Measurements from ENCODE around the gene NACC2. TPM values are rescaled to one million over a fixed set of nuclear protein-coding genes. Genes with fewer than 3 reads are reported as not detected.

Gene NACC2
- polyA plus RNA-seq, 1 of the 3 experiments (the other 2 are of a cell fraction) = 22.1 TPM

DNA sequence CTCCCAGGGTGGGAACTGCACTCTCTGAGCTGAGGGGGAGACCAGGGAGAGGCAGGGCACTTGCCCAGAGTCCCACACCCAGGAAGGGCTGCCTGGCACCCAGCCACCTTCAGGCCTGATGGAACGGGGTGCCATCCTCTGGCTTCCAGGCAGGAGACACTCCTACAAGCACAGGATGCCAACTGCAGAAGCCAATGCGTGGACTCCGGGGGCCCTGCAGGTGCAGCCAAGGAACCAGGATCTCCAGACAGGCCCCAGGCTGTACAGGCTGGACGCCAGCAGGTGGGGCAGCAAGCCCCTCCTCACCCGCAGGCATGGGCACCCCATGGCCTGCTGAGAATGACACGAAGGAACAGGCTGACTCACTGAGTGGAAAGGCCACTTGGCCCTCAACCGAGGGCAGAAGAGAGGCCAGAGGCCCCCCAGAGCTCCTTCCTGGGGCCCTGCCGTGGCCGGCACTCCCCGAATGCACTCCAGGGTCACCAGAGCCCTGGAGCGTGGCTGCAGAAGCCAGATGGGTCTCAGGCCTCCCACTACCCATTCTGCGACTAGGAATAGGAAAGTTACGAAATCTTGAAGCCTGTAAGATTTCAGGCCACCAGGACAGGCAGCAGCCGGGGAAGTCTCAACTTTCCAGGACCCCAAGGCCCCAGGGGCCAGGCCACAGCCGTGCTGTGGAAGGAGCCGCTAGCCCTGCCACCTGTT is 15.7 kb downstream of the NACC2 start:
- ChIA-PET CTCF (no interaction called here), POLR2A (no interaction called here)
- peak; percentile 38 for DNase-seq
- Histone ChIP-seq H3K9ac (no peak overlapping the region), H3K9me2 (no peaks in the 10 kb centered on the region), H3K27me3 (ENCODE audit: insufficient read depth) (no peaks in the 10 kb centered on the region), H3K9me3 (no peaks in the 10 kb centered on the region), H3K4me3 (ENCODE audit: low read depth in 2 of 2, low read length in 1 of 2) (no peak overlapping the region), H3F3A (replicated peaks; ENCODE audit: insufficient read depth) (no peaks in the 10 kb centered on the region), H3K36me3 (replicated peaks in 1 of 2; ENCODE audit: control insufficient read depth in 1 of 2, insufficient read depth in 2 of 2, low read length in 1 of 2) (peaks cover 0 to 8% of the 10 kb centered on the region in 2 experiments), H4K20me1 (ENCODE audit: insufficient read depth) (peaks cover 71% of the 10 kb centered on the region), H3K79me2 (ENCODE audit: insufficient read depth) (peaks cover 68% of the 10 kb centered on the region), H3K4me2 (no peak overlapping the region), H3K27ac (ENCODE audit: low read depth in 2 of 2, low read length in 1 of 2) (no peak overlapping the region), H3K4me1 (ENCODE audit: control insufficient read depth in 1 of 2, insufficient read depth in 2 of 2, low read depth in 1 of 2, low read length in 1 of 2) (peaks cover 0 to 12% of the 10 kb centered on the region in 2 experiments; a peak in 1 of 4 replicates), H2AFZ (ENCODE audit: low read depth) (no peak overlapping the region)
- 64% methylated on average over 11 of the region's 16 CpGs for WGBS (ENCODE audit: low lambda C conversion rate)
- TF ChIP-seq FOSL2 (IDR thresholded peaks at IDR 0.05; ENCODE audit: borderline replicate concordance, low read depth) (no peak), GATA2 (CRISPR knock-in tag; IDR thresholded peaks at IDR 0.05) (no peak), TCF12 (IDR thresholded peaks at IDR 0.05) (no peak), NFIC (IDR thresholded peaks at IDR 0.05; ENCODE audit: borderline replicate concordance) (no peak), YY1 (IDR thresholded peaks at IDR 0.05; ENCODE audit: low read depth) (no peak), MXI1 (IDR thresholded peaks at IDR 0.05; ENCODE audit: low read depth, low read length) (no peak), GABPA (IDR thresholded peaks at IDR 0.05; ENCODE audit: low read depth) (no peak), JUND (IDR thresholded peaks at IDR 0.05) (no peak), RXRA (IDR thresholded peaks at IDR 0.05; ENCODE audit: borderline replicate concordance, low read depth) (no peak), TAF1 (IDR thresholded peaks at IDR 0.05; ENCODE audit: borderline replicate concordance, low read depth, low read length) (no peak), MEF2A (IDR thresholded peaks at IDR 0.05; ENCODE audit: borderline replicate concordance, low read depth) (no peak), CHD2 (IDR thresholded peaks at IDR 0.05; ENCODE audit: low read length, partially characterized antibody) (no peak)
- TF ChIP-seq, protein P1, sequence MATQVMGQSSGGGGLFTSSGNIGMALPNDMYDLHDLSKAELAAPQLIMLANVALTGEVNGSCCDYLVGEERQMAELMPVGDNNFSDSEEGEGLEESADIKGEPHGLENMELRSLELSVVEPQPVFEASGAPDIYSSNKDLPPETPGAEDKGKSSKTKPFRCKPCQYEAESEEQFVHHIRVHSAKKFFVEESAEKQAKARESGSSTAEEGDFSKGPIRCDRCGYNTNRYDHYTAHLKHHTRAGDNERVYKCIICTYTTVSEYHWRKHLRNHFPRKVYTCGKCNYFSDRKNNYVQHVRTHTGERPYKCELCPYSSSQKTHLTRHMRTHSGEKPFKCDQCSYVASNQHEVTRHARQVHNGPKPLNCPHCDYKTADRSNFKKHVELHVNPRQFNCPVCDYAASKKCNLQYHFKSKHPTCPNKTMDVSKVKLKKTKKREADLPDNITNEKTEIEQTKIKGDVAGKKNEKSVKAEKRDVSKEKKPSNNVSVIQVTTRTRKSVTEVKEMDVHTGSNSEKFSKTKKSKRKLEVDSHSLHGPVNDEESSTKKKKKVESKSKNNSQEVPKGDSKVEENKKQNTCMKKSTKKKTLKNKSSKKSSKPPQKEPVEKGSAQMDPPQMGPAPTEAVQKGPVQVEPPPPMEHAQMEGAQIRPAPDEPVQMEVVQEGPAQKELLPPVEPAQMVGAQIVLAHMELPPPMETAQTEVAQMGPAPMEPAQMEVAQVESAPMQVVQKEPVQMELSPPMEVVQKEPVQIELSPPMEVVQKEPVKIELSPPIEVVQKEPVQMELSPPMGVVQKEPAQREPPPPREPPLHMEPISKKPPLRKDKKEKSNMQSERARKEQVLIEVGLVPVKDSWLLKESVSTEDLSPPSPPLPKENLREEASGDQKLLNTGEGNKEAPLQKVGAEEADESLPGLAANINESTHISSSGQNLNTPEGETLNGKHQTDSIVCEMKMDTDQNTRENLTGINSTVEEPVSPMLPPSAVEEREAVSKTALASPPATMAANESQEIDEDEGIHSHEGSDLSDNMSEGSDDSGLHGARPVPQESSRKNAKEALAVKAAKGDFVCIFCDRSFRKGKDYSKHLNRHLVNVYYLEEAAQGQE (IDR thresholded peaks at IDR 0.05; ENCODE audit: low read depth, low read length) = no peak
- TF ChIP-seq, protein P2, sequence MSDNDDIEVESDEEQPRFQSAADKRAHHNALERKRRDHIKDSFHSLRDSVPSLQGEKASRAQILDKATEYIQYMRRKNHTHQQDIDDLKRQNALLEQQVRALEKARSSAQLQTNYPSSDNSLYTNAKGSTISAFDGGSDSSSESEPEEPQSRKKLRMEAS (IDR thresholded peaks at IDR 0.05; ENCODE audit: low read depth) = no peak
- TF ChIP-seq, protein P3, sequence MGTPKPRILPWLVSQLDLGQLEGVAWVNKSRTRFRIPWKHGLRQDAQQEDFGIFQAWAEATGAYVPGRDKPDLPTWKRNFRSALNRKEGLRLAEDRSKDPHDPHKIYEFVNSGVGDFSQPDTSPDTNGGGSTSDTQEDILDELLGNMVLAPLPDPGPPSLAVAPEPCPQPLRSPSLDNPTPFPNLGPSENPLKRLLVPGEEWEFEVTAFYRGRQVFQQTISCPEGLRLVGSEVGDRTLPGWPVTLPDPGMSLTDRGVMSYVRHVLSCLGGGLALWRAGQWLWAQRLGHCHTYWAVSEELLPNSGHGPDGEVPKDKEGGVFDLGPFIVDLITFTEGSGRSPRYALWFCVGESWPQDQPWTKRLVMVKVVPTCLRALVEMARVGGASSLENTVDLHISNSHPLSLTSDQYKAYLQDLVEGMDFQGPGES (IDR thresholded peaks at IDR 0.05; ENCODE audit: low read depth, low read length) = no peak
